H1 (cell line): ENCODE data around the gene ABCD1. TPM values are rescaled to one million over a fixed set of nuclear protein-coding genes. Genes with fewer than 3 reads are reported as not detected.

ENCODE experiments used
- CTCF ChIA-PET: fragments of 300-600 bp; sonication (Branson Sonifier 250); formaldehyde crosslinking; loops from one replicate; lab custom pipeline; 2021; ENCODE audit not compliant: partially characterized antibody; lab: Charles Lee
- POLR2A ChIA-PET: fragments of 300-600 bp; sonication (Branson Sonifier 250); formaldehyde crosslinking; loops from one replicate; lab custom pipeline; 2021; ENCODE audit warnings: inconsistent platforms; ENCODE audit not compliant: partially characterized antibody; lab: Charles Lee
- DNase-seq, 2 experiments: peaks; one replicate each; pipeline versions ENCODE4 v3.0.0 to v3.0.0-alpha.2; 2010 to 2022; ENCODE audit warnings: low spot score in 2 of 2, low read depth in 1 of 2, mixed read lengths in 1 of 2
- FAIRE-seq: peaks from 2 replicates; lab custom pipeline; 2011; peaks lifted over from hg19 to GRCh38; lab: Jason Lieb, UNC
- H2AFZ ChIP-seq: 2 replicates; pipeline ENCODE4 v1.8.1; 2012; ENCODE audit warnings: low read length, inconsistent platforms
- H2AK5ac ChIP-seq: 2 replicates; pipeline ENCODE4 v1.6.1; 2013; ENCODE audit warnings: low read depth, low read length
- H2BK120ac ChIP-seq: replicated peaks from 2 replicates; pipeline ENCODE3; 2013; ENCODE audit warnings: low read depth, low read length, inconsistent platforms
- H2BK12ac ChIP-seq: 2 replicates; pipeline ENCODE4 v1.6.1; 2013; ENCODE audit warnings: low read depth, low read length
- H2BK15ac ChIP-seq: 2 replicates; pipeline ENCODE4 v1.6.1; 2013; ENCODE audit warnings: low read length
- H2BK20ac ChIP-seq: 2 replicates; pipeline ENCODE4 v1.6.1; 2013; ENCODE audit warnings: low read length
- H2BK5ac ChIP-seq: 2 replicates; pipeline ENCODE4 v1.6.1; 2013; ENCODE audit warnings: low read depth, low read length
- H3K14ac ChIP-seq: 2 replicates; pipeline ENCODE4 v1.6.1; 2013; ENCODE audit warnings: inconsistent platforms; ENCODE audit not compliant: insufficient read length
- H3K18ac ChIP-seq: 2 replicates; pipeline ENCODE4 v1.6.1; 2013; ENCODE audit warnings: low read length; ENCODE audit errors: extremely low read depth
- H3K23ac ChIP-seq: 2 replicates; pipeline ENCODE4 v1.6.1; 2013; ENCODE audit warnings: inconsistent platforms; ENCODE audit not compliant: insufficient read length
- H3K23me2 ChIP-seq: 2 replicates; pipeline ENCODE4 v1.6.1; 2013; ENCODE audit warnings: low read depth, low read length
- H3K27ac ChIP-seq: 2 replicates; pipeline ENCODE4 v1.6.1; 2011; ENCODE audit warnings: low read depth, low read length, inconsistent platforms
- H3K27me3 ChIP-seq, 4 experiments: replicated peaks in 1 of 4; 1 replicate in 1 of 4; 2 replicates in 3 of 4; pipeline versions ENCODE4 v1.6.1 to v1.8.1; 2011 to 2013; ENCODE audit warnings: low read length in 3 of 4, mild to moderate bottlenecking in 3 of 4, inconsistent platforms in 2 of 4, mixed read lengths in 2 of 4, moderate library complexity in 1 of 4; ENCODE audit not compliant: control insufficient read depth in 3 of 4, insufficient read depth in 3 of 4; ENCODE audit errors: extremely low read depth in 1 of 4
- H3K36me3 ChIP-seq, 4 experiments: 2 replicates each; pipeline versions ENCODE4 v1.6.1 to v1.8.1; 2011 to 2013; ENCODE audit warnings: mild to moderate bottlenecking in 4 of 4, low read length in 3 of 4, moderate library complexity in 2 of 4, control low read depth in 1 of 4, inconsistent platforms in 1 of 4; ENCODE audit not compliant: insufficient read depth in 4 of 4, control insufficient read depth in 2 of 4
- H3K4ac ChIP-seq: replicated peaks from 2 replicates; pipeline ENCODE3; 2013; ENCODE audit warnings: low read length, low read depth, mixed read lengths, inconsistent platforms; ENCODE audit not compliant: insufficient read length
- H3K4me1 ChIP-seq, 4 experiments: replicated peaks in 1 of 4; 1 replicate in 1 of 4; 2 replicates in 3 of 4; pipeline versions ENCODE4 v1.6.1 to v1.8.1; 2011 to 2013; ENCODE audit warnings: low read length in 3 of 4, inconsistent platforms in 2 of 4, mixed read lengths in 1 of 4; ENCODE audit not compliant: insufficient read depth in 4 of 4, control insufficient read depth in 3 of 4
- H3K4me2 ChIP-seq, 2 experiments: 2 replicates each; pipeline versions ENCODE4 v1.6.1 to v1.8.1; 2011 to 2013; ENCODE audit warnings: low read depth in 2 of 2, low read length in 2 of 2, control low read depth in 1 of 2, inconsistent platforms in 1 of 2, mild to moderate bottlenecking in 1 of 2; ENCODE audit not compliant: insufficient read depth in 1 of 2
- H3K4me3 ChIP-seq, 4 experiments: fragments of 200-600, 300-600 bp in 1 of 4; sonication (generic), shearing (Covaris generic), sonication (Bioruptor Twin) in 1 of 4; 2 replicates each; pipeline versions ENCODE4 v1.5.1 to v1.8.1; 2011 to 2016; ENCODE audit warnings: low read length in 4 of 4, low read depth in 3 of 4, control low read depth in 2 of 4, inconsistent platforms in 2 of 4, mild to moderate bottlenecking in 2 of 4, mixed read lengths in 1 of 4, moderate library complexity in 1 of 4; ENCODE audit not compliant: insufficient read depth in 2 of 4; ENCODE audit errors: extremely low read depth in 1 of 4
- H3K56ac ChIP-seq: replicated peaks from 2 replicates; pipeline ENCODE3; 2013; ENCODE audit warnings: low read depth, mild to moderate bottlenecking, mixed read lengths, low read length, inconsistent platforms; ENCODE audit not compliant: insufficient read length
- H3K79me1 ChIP-seq: 2 replicates; pipeline ENCODE4 v1.6.1; 2013; ENCODE audit warnings: low read depth, low read length, control low read depth
- H3K79me2 ChIP-seq, 2 experiments: 2 replicates each; pipeline versions ENCODE4 v1.6.1 to v1.8.1; 2012 to 2013; ENCODE audit warnings: low read length in 2 of 2, mild to moderate bottlenecking in 2 of 2, inconsistent platforms in 1 of 2; ENCODE audit not compliant: insufficient read depth in 2 of 2, control insufficient read depth in 1 of 2
- H3K9ac ChIP-seq, 4 experiments: replicated peaks in 1 of 4; 1 replicate in 1 of 4; 2 replicates in 3 of 4; pipeline versions ENCODE4 v1.6.1 to v1.8.1; 2011 to 2013; ENCODE audit warnings: low read depth in 3 of 4, low read length in 3 of 4, control low read depth in 2 of 4, mild to moderate bottlenecking in 2 of 4, moderate library complexity in 2 of 4, inconsistent platforms in 1 of 4; ENCODE audit errors: extremely low read depth in 1 of 4
- H3K9me3 ChIP-seq, 2 experiments: 2 replicates each; pipeline versions ENCODE4 v1.6.1 to v1.8.1; 2012 to 2013; ENCODE audit warnings: mild to moderate bottlenecking in 2 of 2, moderate library complexity in 2 of 2, control low read depth in 1 of 2, inconsistent platforms in 1 of 2, low read depth in 1 of 2, low read length in 1 of 2, mixed read lengths in 1 of 2; ENCODE audit not compliant: insufficient read depth in 2 of 2
- H4K20me1 ChIP-seq, 2 experiments: replicated peaks in 1 of 2; 2 replicates each; pipeline versions ENCODE3 to v1.8.1; 2011 to 2013; ENCODE audit warnings: inconsistent platforms in 2 of 2, low read length in 2 of 2, mild to moderate bottlenecking in 1 of 2; ENCODE audit not compliant: insufficient read depth in 2 of 2, control insufficient read depth in 1 of 2
- H4K5ac ChIP-seq: 2 replicates; pipeline ENCODE4 v1.6.1; 2013; ENCODE audit warnings: low read length, low read depth, mixed read lengths, inconsistent platforms; ENCODE audit not compliant: insufficient read length
- H4K8ac ChIP-seq: 2 replicates; pipeline ENCODE4 v1.8.0; 2013; ENCODE audit warnings: mild to moderate bottlenecking, moderate library complexity, low read length, inconsistent platforms; ENCODE audit not compliant: insufficient read depth; ENCODE audit errors: extremely low read depth
- H4K91ac ChIP-seq: replicated peaks from 2 replicates; pipeline ENCODE3; 2013; ENCODE audit warnings: low read length, mixed read lengths, inconsistent platforms; ENCODE audit not compliant: insufficient read length
- BACH1 ChIP-seq: IDR thresholded peaks from 2 replicates; pipeline ENCODE4 v1.6.1; 2012; ENCODE audit warnings: low read length, improper control_type of control experiment
- CBX8 ChIP-seq: fragments of 300-800, 300-1000 bp; sonication (generic); IDR thresholded peaks from 2 replicates; pipeline ENCODE4 v1.7.1; 2016; ENCODE audit warnings: low read depth, low read length, borderline replicate concordance
- E2F6 ChIP-seq: IDR thresholded peaks from 2 replicates; pipeline ENCODE4 v1.6.1; 2012; ENCODE audit warnings: inconsistent platforms
- JUN ChIP-seq: IDR thresholded peaks from 2 replicates; pipeline ENCODE4 v1.6.1; 2011; ENCODE audit warnings: low read depth, mild to moderate bottlenecking, improper control_type of control experiment, low read length
- NANOG ChIP-seq: IDR thresholded peaks from 2 replicates; pipeline ENCODE4 v1.6.1; 2011; ENCODE audit warnings: low read length, low read depth, mild to moderate bottlenecking, inconsistent platforms; ENCODE audit not compliant: insufficient read depth, poor library complexity, severe bottlenecking
- NRF1 ChIP-seq: IDR thresholded peaks from 2 replicates; pipeline ENCODE4 v1.6.1; 2011; ENCODE audit warnings: mild to moderate bottlenecking, low read depth, low read length, improper control_type of control experiment
- RAD21 ChIP-seq, 2 experiments: IDR thresholded peaks in 1 of 2; conservative IDR thresholded peaks in 1 of 2; 2 replicates each; pipeline ENCODE4 v1.6.1; 2011; ENCODE audit warnings: low read depth in 2 of 2, low read length in 2 of 2, improper control_type of control experiment in 1 of 2, inconsistent platforms in 1 of 2, mild to moderate bottlenecking in 1 of 2, moderate library complexity in 1 of 2
- SAP30 ChIP-seq: fragments of 300-600 bp; sonication (generic); IDR thresholded peaks from 2 replicates; pipeline ENCODE4 v1.7.1; 2012; ENCODE audit warnings: low read length, moderate library complexity, mild to moderate bottlenecking, inconsistent platforms; ENCODE audit not compliant: insufficient read depth, insufficient replicate concordance
- SIX5 ChIP-seq: IDR thresholded peaks from 2 replicates; pipeline ENCODE4 v1.6.1; 2011; ENCODE audit warnings: mild to moderate bottlenecking, low read depth, low read length
- SRF ChIP-seq: IDR thresholded peaks from 2 replicates; pipeline ENCODE4 v1.6.1; 2011; ENCODE audit warnings: mild to moderate bottlenecking, low read depth, low read length, moderate library complexity
- TCF12 ChIP-seq: IDR thresholded peaks from 2 replicates; pipeline ENCODE4 v1.6.1; 2011; ENCODE audit warnings: low read depth, mild to moderate bottlenecking, low read length
- WGBS, 2 experiments: shearing (Covaris generic) in 1 of 2; methylation state at CpG; one replicate each; pipeline versions ENCODE4 v1.1.6 to v1.1.7; 2013 to 2015; ENCODE audit warnings: low lambda C conversion rate in 2 of 2, mixed read lengths in 2 of 2, inconsistent platforms in 1 of 2, low coverage in 1 of 2, missing lambda C conversion rate in 1 of 2; ENCODE audit not compliant: insufficient replicate concordance in 2 of 2, insufficient coverage in 1 of 2, insufficient read length in 1 of 2; ENCODE audit errors: extremely low coverage in 1 of 2, missing lambda C conversion rate in 1 of 2; 5-methylcytosine and 5-hydroxymethylcytosine counted together
- polyA plus RNA-seq, 7 experiments: library from polyadenylated mRNA; depleted of rRNA in 3 of 7; stranded (reverse) in 5 of 7; unstranded in 2 of 7; fragments of >200 nt in 5 of 7; fragments of 200-250 nt in 2 of 7; gene quantifications; 1 replicate in 5 of 7; 2 replicates in 1 of 7; 4 replicates in 1 of 7; pipeline versions ENCODE4 v1.2.1 to v1.2.3, GENCODE V29; 2011 to 2013; ENCODE audit warnings: missing spikeins in 2 of 7, mixed read lengths in 2 of 7
- total RNA-seq: library from RNA; stranded (reverse); fragmentation: NEBNext Ultra II Directional; extraction: Animal tissue kit (Norgen Biotek cat#: 25700); gene quantifications from 2 replicates; pipeline ENCODE4 v1.2.1, GENCODE V29; 2021

ABCD1 gene
- total and polyA plus RNA-seq, 2 of the 8 experiments (the other 6 are each of a cell fraction or from before 2014, with no cell fraction given), result 3.1 to 6.6 TPM

- H4K20me1 ChIP-seq, result no peaks in the 10 kb centered on the region
- H3K79me1 ChIP-seq, result no peaks in the 10 kb centered on the region
- no peaks in the 10 kb centered on the region for H3K9me3 ChIP-seq
- no peak overlapping the region for H3K4me3 ChIP-seq
- no peak overlapping the region for H3K4me2 ChIP-seq
- H3K18ac ChIP-seq, result no peak overlapping the region
- FAIRE-seq (no peak), DNase-seq (no peak)
- H2BK120ac ChIP-seq, result no peak overlapping the region
- H3K27me3 ChIP-seq, result no peaks in the 10 kb centered on the region
- no peaks in the 10 kb centered on the region for H3K36me3 ChIP-seq
- WGBS, 2 experiments, result 93% methylated on average over 3 of the region's 15 CpGs; no CpG with 5 or more reads in 1 of the 2 experiments
- ChIA-PET CTCF (interaction anchor here (0.6 kb wide), 1 partner anchor 72 kb away, joined by 3 read pairs; no protein-coding TSS in a partner anchor), POLR2A (interaction anchor here (1.0 to 2.4 kb wide), 2 partner anchors 14 to 114 kb away, joined by 3 to 5 read pairs; no protein-coding TSS in a partner anchor)
- no peak overlapping the region for H4K5ac ChIP-seq
- no peak overlapping the region for H2BK20ac ChIP-seq
- no peak overlapping the region for H2AK5ac ChIP-seq
- H3K79me2 ChIP-seq, result no peaks in the 10 kb centered on the region
- TF ChIP-seq JUN (no peak), RAD21 (IDR thresholded peaks at IDR 0.05 in 1 of 2, conservative IDR thresholded peaks at IDR 0.05 in 1 of 2; ENCODE audit: low read depth in 2 of 2, low read length in 2 of 2) (no peak), NANOG (no peak), NRF1 (no peak), TCF12 (no peak), SAP30 (no peak), SRF (no peak), E2F6 (no peak), CBX8 (no peak), SIX5 (no peak), BACH1 (no peak)
- H2AFZ ChIP-seq, result no peak overlapping the region
- no peak overlapping the region for H3K56ac ChIP-seq
- no peak overlapping the region for H2BK5ac ChIP-seq
- H3K14ac ChIP-seq, result no peak overlapping the region
- no peak overlapping the region for H2BK15ac ChIP-seq
- no peak overlapping the region for H2BK12ac ChIP-seq
- H4K8ac ChIP-seq, result no peak overlapping the region
- no peak overlapping the region for H3K23ac ChIP-seq
- H3K9ac ChIP-seq, result no peak overlapping the region
- H3K23me2 ChIP-seq, result no peaks in the 10 kb centered on the region
- H3K4me1 ChIP-seq, result peaks cover 0 to 4% (median 0%) of the 10 kb centered on the region in 4 experiments; a peak in 3 of 7 replicates
- no peak overlapping the region for H3K27ac ChIP-seq
- H4K91ac ChIP-seq, result no peak overlapping the region
- H3K4ac ChIP-seq, result no peak overlapping the region
Measured at GRCh38 chrX:153733651-153734240, 9.1 kb downstream of the ABCD1 start.
